HEK293T (cell line): ENCODE data around the gene ZNF134.

Experiments used
- ELF4 ChIP-seq: fragments of 450-650 bp; IDR thresholded peaks from 2 replicates; pipeline ENCODE4 v1.6.1; 2017; ENCODE audit warnings: antibody characterized with exemption
- FOXA1 ChIP-seq: fragments of 450-650 bp; IDR thresholded peaks from 2 replicates; pipeline ENCODE4 v1.6.1; 2016; ENCODE audit warnings: mild to moderate bottlenecking
- FOXK2 ChIP-seq: fragments of 450-650 bp; IDR thresholded peaks from 2 replicates; pipeline ENCODE4 v1.6.1; 2016; ENCODE audit warnings: mild to moderate bottlenecking
- FOXM1 ChIP-seq: fragments of 450-650 bp; IDR thresholded peaks from 2 replicates; pipeline ENCODE4 v1.6.1; 2017; ENCODE audit warnings: mild to moderate bottlenecking, borderline replicate concordance
- HDGF ChIP-seq: fragments of 450-650 bp; IDR thresholded peaks from 2 replicates; pipeline ENCODE4 v1.6.1; 2017; ENCODE audit warnings: antibody characterized with exemption, borderline replicate concordance
- SP1 ChIP-seq: fragments of 450-650 bp; IDR thresholded peaks from 2 replicates; pipeline ENCODE4 v1.6.1; 2017
- SUZ12 ChIP-seq: fragments of 450-650 bp; IDR thresholded peaks from 2 replicates; pipeline ENCODE4 v1.6.1; 2016; ENCODE audit warnings: mild to moderate bottlenecking
- TARDBP ChIP-seq: fragments of 450-650 bp; IDR thresholded peaks from 2 replicates; pipeline ENCODE4 v1.6.1; 2016

DNA sequence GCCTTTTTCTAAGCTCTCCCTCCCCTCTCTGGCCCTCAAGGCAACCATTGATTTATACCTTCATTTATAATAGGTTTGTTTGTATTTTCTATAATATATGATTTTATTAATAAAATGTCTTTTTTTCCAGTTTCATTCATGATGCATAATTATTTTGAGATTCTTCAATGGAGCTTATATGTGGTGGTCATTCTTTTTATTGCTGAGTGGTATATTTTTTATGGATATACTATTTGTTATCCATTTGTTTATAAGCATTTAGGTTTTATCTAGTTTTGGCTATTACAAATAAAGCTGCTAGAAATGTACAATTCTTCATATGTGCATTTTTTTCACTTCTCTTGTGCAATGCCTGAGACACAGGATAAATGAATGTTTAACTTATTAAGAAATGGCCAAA is 29.7 kb downstream of the ZNF134 start:
- no peak for TF ChIP-seq FOXM1
- no peak for TF ChIP-seq ELF4
- TF ChIP-seq SP1 = no peak
- TF ChIP-seq HDGF = no peak
- no peak for TF ChIP-seq FOXA1
- TF ChIP-seq SUZ12 = no peak
- no peak for TF ChIP-seq FOXK2
- no peak for TF ChIP-seq TARDBP
